Measurements from ENCODE around the gene CD84. TPM values are rescaled to one million over a fixed set of nuclear protein-coding genes. Genes with fewer than 3 reads are reported as not detected.
"Not testable (repeated sequence)": the region's sequence is repeated elsewhere in the genome, so short reads cannot be mapped to it uniquely, and the experiment has no call there.

CD84 gene
- polyA plus RNA-seq, 3 donors: 14.5 to 33.5 (median 31.8) TPM

DNA sequence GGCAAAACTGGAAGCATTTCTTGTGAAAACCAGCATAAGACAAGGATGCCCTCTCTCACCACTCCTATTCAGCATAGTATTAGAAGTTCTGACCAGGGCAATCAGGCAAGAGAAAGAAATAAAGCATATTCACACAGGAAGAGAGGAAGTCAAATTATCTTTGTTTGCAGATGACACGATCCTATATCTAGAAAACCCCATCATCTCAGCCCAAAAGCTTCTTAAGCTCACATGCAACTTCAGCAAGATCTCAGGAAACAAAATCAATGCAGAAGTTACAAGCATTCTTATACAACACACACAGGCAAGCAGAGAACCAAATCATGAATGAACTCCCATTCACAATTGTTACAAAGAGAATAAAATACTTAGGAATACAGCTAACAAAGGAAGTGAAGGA lies 63.4 kb downstream of the CD84 start:
- H3K4me1 ChIP-seq (ENCODE audit: control insufficient read depth in 1 of 2, insufficient read depth in 2 of 2, low read length in 2 of 2); H3K36me3 ChIP-seq (replicated peaks in 1 of 2; ENCODE audit: control insufficient read depth in 1 of 2, insufficient read depth in 2 of 2, low read length in 2 of 2); H3K27ac Mint-ChIP-seq; H3K4me3 Mint-ChIP-seq; H3K9ac ChIP-seq (ENCODE audit: insufficient read depth, low read length, poor library complexity, severe bottlenecking); H4K20me1 ChIP-seq (ENCODE audit: insufficient read depth, low read length); H3K36me3 Mint-ChIP-seq; H3K4me2 ChIP-seq (replicated peaks; ENCODE audit: extremely low read depth, low read length, poor library complexity, severe bottlenecking); H3K27me3 Mint-ChIP-seq (ENCODE audit: low read depth in 3 of 3); H3K79me2 ChIP-seq (ENCODE audit: insufficient read depth, low read length); H3K4me3 ChIP-seq (replicated peaks in 1 of 3; ENCODE audit: low read depth in 2 of 3, low read length in 3 of 3); H3K9me3 ChIP-seq (replicated peaks in 1 of 2; ENCODE audit: control insufficient read depth in 1 of 2, insufficient read depth in 1 of 2, low read length in 2 of 2); H3K27me3 ChIP-seq (ENCODE audit: control insufficient read depth in 2 of 2, insufficient read depth in 2 of 2, low read length in 2 of 2); H3K9me3 Mint-ChIP-seq; DNase-seq; H2AFZ ChIP-seq (ENCODE audit: insufficient read depth, low read depth, low read length, poor library complexity, severe bottlenecking); intact Hi-C loops (cut with micrococcal nuclease); H3K27ac ChIP-seq (ENCODE audit: low read depth in 1 of 2, low read length in 2 of 2): not testable (repeated sequence)
- no CpG with 5 or more reads among the region's 1 CpG for WGBS (ENCODE audit: insufficient coverage)
- H3K4me1 Mint-ChIP-seq: peaks cover 12% of the 10 kb centered on the region

GRCh38 chr1:160504651-160505050 lies 74.6 kb downstream of the CD84 start:
- intact Hi-C loops (cut with micrococcal nuclease): no loop called here

More at GRCh38 chr1:160504651-160505050, 74.6 kb downstream of the CD84 start:
- H3K79me2 ChIP-seq (ENCODE audit: insufficient read depth, low read length): no peaks in the 10 kb centered on the region
- no peak for TF ChIP-seq CTCF (IDR thresholded peaks at IDR 0.05)
- no peak overlapping the region for H2AFZ ChIP-seq (ENCODE audit: insufficient read depth, low read depth, low read length, poor library complexity, severe bottlenecking)
- Mint-ChIP-seq H3K36me3 (no peaks in the 10 kb centered on the region), H3K4me3 (no peak overlapping the region), H3K9me3 (peaks cover 8 to 46% (median 29%) of the 10 kb centered on the region in 7 donors), H3K27me3 (ENCODE audit: low read depth in 3 of 3) (no peaks in the 10 kb centered on the region), H3K27ac (peak overlapping the region in 1 of 7 donors; percentile 21), H3K4me1 (peaks cover 17% of the 10 kb centered on the region)
- no peak overlapping the region for H3K4me2 ChIP-seq (replicated peaks; ENCODE audit: extremely low read depth, low read length, poor library complexity, severe bottlenecking)
- no peak overlapping the region for H3K9ac ChIP-seq (ENCODE audit: insufficient read depth, low read length, poor library complexity, severe bottlenecking)
- no peak overlapping the region for H3K4me3 ChIP-seq (replicated peaks in 1 of 3; ENCODE audit: low read depth in 2 of 3, low read length in 3 of 3)
- H4K20me1 ChIP-seq (ENCODE audit: insufficient read depth, low read length): no peaks in the 10 kb centered on the region
- H3K9me3 ChIP-seq (replicated peaks in 1 of 2; ENCODE audit: control insufficient read depth in 1 of 2, insufficient read depth in 1 of 2, low read length in 2 of 2): peaks cover 6 to 19% of the 10 kb centered on the region in 2 donors
- no peaks in the 10 kb centered on the region for H3K36me3 ChIP-seq (replicated peaks in 1 of 2; ENCODE audit: control insufficient read depth in 1 of 2, insufficient read depth in 2 of 2, low read length in 2 of 2)
- peaks cover 7% of the 10 kb centered on the region in 2 donors for H3K4me1 ChIP-seq (ENCODE audit: control insufficient read depth in 1 of 2, insufficient read depth in 2 of 2, low read length in 2 of 2)
- H3K27me3 ChIP-seq (ENCODE audit: control insufficient read depth in 2 of 2, insufficient read depth in 2 of 2, low read length in 2 of 2): no peaks in the 10 kb centered on the region
- DNase-seq: no peak
- no peak overlapping the region for H3K27ac ChIP-seq (ENCODE audit: low read depth in 1 of 2, low read length in 2 of 2)
- 100% methylated on average over 1 of the region's 2 CpGs for WGBS (ENCODE audit: insufficient coverage)

All from CD14-positive monocyte (primary cell).